HG02981 (cell line): Measurements from ENCODE around the gene IVD.
"Not testable (repeated sequence)": the region's sequence is repeated elsewhere in the genome, so short reads cannot be mapped to it uniquely, and the experiment has no call there.

Source experiments
- ATAC-seq: cut with Tn5 transposase; IDR thresholded peaks from one replicate; pipeline ENCODE4 v1.9.1; 2021; ENCODE audit warnings: mild to moderate bottlenecking, moderate library complexity; ENCODE audit not compliant: unreplicated experiment

IVD gene

GRCh38 chr15:40437752-40438687, 32.4 kb downstream of the IVD start:
- no peak for ATAC-seq

GRCh38 chr15:40438712-40439111, 33.1 kb downstream of the IVD start:
- ATAC-seq: no peak

- ATAC-seq: no peak
Observed at GRCh38 chr15:40439461-40439959, 33.9 kb downstream of the IVD start.

- no peak for ATAC-seq
Observed at GRCh38 chr15:40439960-40440742, 34.6 kb downstream of the IVD start.

- ATAC-seq: peak; percentile 85
Observed at GRCh38 chr15:40440743-40441564, 35.4 kb downstream of the IVD start, which contains the start of gene BAHD1. BAHD1 (plus strand) TSS chr15:40440953; CDS start chr15:40458465, 17,512 bp downstream.

GRCh38 chr15:40441565-40442531, 36.3 kb downstream of the IVD start:
- ATAC-seq: peak; percentile 13

GRCh38 chr15:40443255-40443654, 37.7 kb downstream of the IVD start:
- no peak for ATAC-seq

- no peak for ATAC-seq
Observed at GRCh38 chr15:40443846-40444245, 38.3 kb downstream of the IVD start.

- ATAC-seq: no peak
Observed at GRCh38 chr15:40444736-40445135, 39.1 kb downstream of the IVD start.

GRCh38 chr15:40445421-40445922, 39.9 kb downstream of the IVD start:
- ATAC-seq: no peak

GRCh38 chr15:40446144-40446543, 40.5 kb downstream of the IVD start:
- no peak for ATAC-seq

- no peak for ATAC-seq
Observed at GRCh38 chr15:40448354-40448753, 42.8 kb downstream of the IVD start.

- ATAC-seq: no peak
Observed at GRCh38 chr15:40449275-40449674, 43.7 kb downstream of the IVD start.

- ATAC-seq: no peak
Observed at GRCh38 chr15:40450047-40450446, 44.5 kb downstream of the IVD start.

GRCh38 chr15:40451527-40452158, 46.0 kb downstream of the IVD start:
- no peak for ATAC-seq

- ATAC-seq: no peak
Observed at GRCh38 chr15:40452296-40453090, 46.9 kb downstream of the IVD start.

GRCh38 chr15:40453941-40454340, 48.3 kb downstream of the IVD start:
- ATAC-seq: not testable (repeated sequence)

GRCh38 chr15:40454904-40455391, 49.4 kb downstream of the IVD start:
- no peak for ATAC-seq
